Endothelial cell (in vitro differentiated cells): ENCODE measurements around the gene ZSWIM8. TPM values are rescaled to one million over a fixed set of nuclear protein-coding genes. Genes with fewer than 3 reads are reported as not detected.

Experiments used
- DNase-seq: peaks from one replicate; pipeline ENCODE4 v3.0.0; 2021; ENCODE audit warnings: low spot score
- H3K27ac Mint-ChIP-seq: one replicate; pipeline ENCODE4 v1.8.0; 2021; ENCODE audit warnings: mixed read lengths, inconsistent platforms; ENCODE audit not compliant: unreplicated experiment
- H3K27me3 Mint-ChIP-seq: one replicate; pipeline ENCODE4 v1.8.0; 2021; ENCODE audit warnings: mild to moderate bottlenecking, moderate library complexity, mixed read lengths, inconsistent platforms; ENCODE audit not compliant: unreplicated experiment
- H3K36me3 Mint-ChIP-seq: one replicate; pipeline ENCODE4 v1.8.0; 2021; ENCODE audit warnings: mild to moderate bottlenecking, low read depth, mixed read lengths, inconsistent platforms; ENCODE audit not compliant: unreplicated experiment
- H3K4me1 Mint-ChIP-seq: one replicate; pipeline ENCODE4 v1.8.0; 2021; ENCODE audit warnings: mild to moderate bottlenecking, mixed read lengths, inconsistent platforms; ENCODE audit not compliant: unreplicated experiment
- H3K4me3 Mint-ChIP-seq: one replicate; pipeline ENCODE4 v1.8.0; 2021; ENCODE audit warnings: mild to moderate bottlenecking, mixed read lengths, inconsistent platforms; ENCODE audit not compliant: unreplicated experiment
- H3K9me3 Mint-ChIP-seq: one replicate; pipeline ENCODE4 v1.8.0; 2021; ENCODE audit warnings: mixed read lengths, inconsistent platforms; ENCODE audit not compliant: unreplicated experiment
- CTCF ChIP-seq: fragments of 200-600 bp; sonication (generic); IDR thresholded peaks from one replicate; pipeline ENCODE4 v1.5.0; 2021; ENCODE audit warnings: antibody characterized with exemption; ENCODE audit not compliant: unreplicated experiment
- total RNA-seq: library from RNA; stranded (reverse); fragmentation: NEBNext Ultra II Directional; extraction: Animal tissue kit (Norgen Biotek cat#: 25700); gene quantifications from one replicate; pipeline ENCODE4 v1.2.1, GENCODE V29; 2021; ENCODE audit not compliant: unreplicated experiment

Gene ZSWIM8
- total RNA-seq, 1 donor from 2014 or later = 176 TPM

GRCh38 chr10:73758704-73759511 is 26.5 kb upstream of the ZSWIM8 start:
- H3K4me1 Mint-ChIP-seq = peaks cover 2% of the 10 kb centered on the region
- H3K36me3 Mint-ChIP-seq = peaks cover 41% of the 10 kb centered on the region
- no peaks in the 10 kb centered on the region for H3K9me3 Mint-ChIP-seq
- H3K4me3 Mint-ChIP-seq = peak overlapping the region; percentile 9
- H3K27me3 Mint-ChIP-seq = peaks cover 2% of the 10 kb centered on the region
- TF ChIP-seq CTCF = no peak
- H3K27ac Mint-ChIP-seq = no peak overlapping the region
- DNase-seq = no peak

GRCh38 chr10:73759512-73760115 is 25.8 kb upstream of the ZSWIM8 start:
- DNase-seq = no peak
- peaks cover 2% of the 10 kb centered on the region for H3K27me3 Mint-ChIP-seq
- H3K27ac Mint-ChIP-seq = no peak overlapping the region
- H3K4me3 Mint-ChIP-seq = no peak overlapping the region
- H3K9me3 Mint-ChIP-seq = no peaks in the 10 kb centered on the region
- H3K4me1 Mint-ChIP-seq = peaks cover 2% of the 10 kb centered on the region
- no peak for TF ChIP-seq CTCF
- H3K36me3 Mint-ChIP-seq = peaks cover 44% of the 10 kb centered on the region

GRCh38 chr10:73761781-73762180 is 23.6 kb upstream of the ZSWIM8 start:
- no peak for TF ChIP-seq CTCF
- Mint-ChIP-seq H3K27ac (no peak overlapping the region), H3K4me1 (peaks cover 10% of the 10 kb centered on the region), H3K27me3 (peaks cover 4% of the 10 kb centered on the region), H3K4me3 (peak overlapping the region; percentile 56), H3K36me3 (peaks cover 62% of the 10 kb centered on the region), H3K9me3 (no peaks in the 10 kb centered on the region)
- DNase-seq = no peak

- Mint-ChIP-seq H3K4me3 (peak overlapping the region; percentile 37), H3K36me3 (peaks cover 67% of the 10 kb centered on the region), H3K4me1 (peaks cover 12% of the 10 kb centered on the region), H3K27ac (peak overlapping the region; percentile 72), H3K27me3 (peaks cover 6% of the 10 kb centered on the region), H3K9me3 (no peaks in the 10 kb centered on the region)
- TF ChIP-seq CTCF = no peak
- no peak for DNase-seq
These were observed 22.5 kb upstream of the ZSWIM8 start for GRCh38 chr10:73762915-73763314.

- H3K27me3 Mint-ChIP-seq = peaks cover 6% of the 10 kb centered on the region
- H3K36me3 Mint-ChIP-seq = peaks cover 69% of the 10 kb centered on the region
- no peaks in the 10 kb centered on the region for H3K9me3 Mint-ChIP-seq
- H3K4me1 Mint-ChIP-seq = peaks cover 12% of the 10 kb centered on the region
- no peak overlapping the region for H3K27ac Mint-ChIP-seq
- H3K4me3 Mint-ChIP-seq = no peak overlapping the region
- no peak for DNase-seq
- TF ChIP-seq CTCF = no peak
These were observed 22.1 kb upstream of the ZSWIM8 start for GRCh38 chr10:73763343-73763742.
